Measurements from ENCODE around the gene C20orf144. TPM values are rescaled to one million over a fixed set of nuclear protein-coding genes. Genes with fewer than 3 reads are reported as not detected.

The C20orf144 gene
- total and polyA plus RNA-seq, 9 of the 15 experiments (the other 6 are each of a cell fraction or from before 2014, with no cell fraction given) = 0.04 to 0.23 (median 0.11) TPM; not detected in 2

DNA sequence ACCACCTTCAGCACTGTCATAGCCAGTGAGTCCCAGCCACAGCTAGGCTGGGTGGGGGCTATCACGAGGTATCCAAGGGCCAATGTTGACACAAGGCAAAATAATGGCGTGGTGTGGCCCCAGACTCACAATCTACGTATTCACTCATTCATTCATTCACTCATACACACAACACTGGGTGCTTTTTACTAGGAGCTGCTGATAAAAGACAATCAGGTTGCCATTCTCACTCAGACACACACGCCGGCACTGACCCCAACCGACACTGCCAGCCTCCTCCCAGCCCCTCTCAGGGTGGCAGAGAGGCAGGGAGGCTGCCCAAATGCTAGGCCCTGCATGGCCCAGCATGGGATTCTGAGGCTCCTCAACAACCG lies 1.5 kb upstream of the C20orf144 start (continued):
- TF ChIP-seq, protein P1, sequence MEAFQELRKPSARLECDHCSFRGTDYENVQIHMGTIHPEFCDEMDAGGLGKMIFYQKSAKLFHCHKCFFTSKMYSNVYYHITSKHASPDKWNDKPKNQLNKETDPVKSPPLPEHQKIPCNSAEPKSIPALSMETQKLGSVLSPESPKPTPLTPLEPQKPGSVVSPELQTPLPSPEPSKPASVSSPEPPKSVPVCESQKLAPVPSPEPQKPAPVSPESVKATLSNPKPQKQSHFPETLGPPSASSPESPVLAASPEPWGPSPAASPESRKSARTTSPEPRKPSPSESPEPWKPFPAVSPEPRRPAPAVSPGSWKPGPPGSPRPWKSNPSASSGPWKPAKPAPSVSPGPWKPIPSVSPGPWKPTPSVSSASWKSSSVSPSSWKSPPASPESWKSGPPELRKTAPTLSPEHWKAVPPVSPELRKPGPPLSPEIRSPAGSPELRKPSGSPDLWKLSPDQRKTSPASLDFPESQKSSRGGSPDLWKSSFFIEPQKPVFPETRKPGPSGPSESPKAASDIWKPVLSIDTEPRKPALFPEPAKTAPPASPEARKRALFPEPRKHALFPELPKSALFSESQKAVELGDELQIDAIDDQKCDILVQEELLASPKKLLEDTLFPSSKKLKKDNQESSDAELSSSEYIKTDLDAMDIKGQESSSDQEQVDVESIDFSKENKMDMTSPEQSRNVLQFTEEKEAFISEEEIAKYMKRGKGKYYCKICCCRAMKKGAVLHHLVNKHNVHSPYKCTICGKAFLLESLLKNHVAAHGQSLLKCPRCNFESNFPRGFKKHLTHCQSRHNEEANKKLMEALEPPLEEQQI (IDR thresholded peaks at IDR 0.05) = no peak
- TF ChIP-seq E2F3 (CRISPR knock-in tag; IDR thresholded peaks at IDR 0.05) = no peak
- no peak for TF ChIP-seq TAF1 (IDR thresholded peaks at IDR 0.05; ENCODE audit: control insufficient read depth, extremely low read depth, insufficient read depth, low read length, severe bottlenecking)
- TF ChIP-seq, protein P2, sequence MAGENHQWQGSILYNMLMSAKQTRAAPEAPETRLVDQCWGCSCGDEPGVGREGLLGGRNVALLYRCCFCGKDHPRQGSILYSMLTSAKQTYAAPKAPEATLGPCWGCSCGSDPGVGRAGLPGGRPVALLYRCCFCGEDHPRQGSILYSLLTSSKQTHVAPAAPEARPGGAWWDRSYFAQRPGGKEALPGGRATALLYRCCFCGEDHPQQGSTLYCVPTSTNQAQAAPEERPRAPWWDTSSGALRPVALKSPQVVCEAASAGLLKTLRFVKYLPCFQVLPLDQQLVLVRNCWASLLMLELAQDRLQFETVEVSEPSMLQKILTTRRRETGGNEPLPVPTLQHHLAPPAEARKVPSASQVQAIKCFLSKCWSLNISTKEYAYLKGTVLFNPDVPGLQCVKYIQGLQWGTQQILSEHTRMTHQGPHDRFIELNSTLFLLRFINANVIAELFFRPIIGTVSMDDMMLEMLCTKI (IDR thresholded peaks at IDR 0.05; ENCODE audit: partially characterized antibody) = no peak
- TF ChIP-seq KAT7 (CRISPR knock-in tag; IDR thresholded peaks at IDR 0.05; ENCODE audit: borderline replicate concordance) = no peak
- TF ChIP-seq SRSF1 (IDR thresholded peaks at IDR 0.05; ENCODE audit: low read depth, low read length) = no peak

Data from K562 (cell line).